HepG2 (cell line): ENCODE results near the gene ZKSCAN1. TPM values are rescaled to one million over a fixed set of nuclear protein-coding genes. Genes with fewer than 3 reads are reported as not detected.

ENCODE experiments used
- CENPX ChIP-seq: sonication (generic); formaldehyde crosslinking; IDR thresholded peaks from 2 replicates; pipeline ENCODE4 v1.9.0; 2021; ENCODE audit warnings: mild to moderate bottlenecking, missing genetic modification reagents, moderate library complexity
- DMAP1 ChIP-seq: IDR thresholded peaks from 2 replicates; pipeline ENCODE4 v1.6.1; 2016
- ELF1 ChIP-seq: sonication (generic); formaldehyde crosslinking; IDR thresholded peaks from 2 replicates; pipeline ENCODE4 v1.4.0; 2020; ENCODE audit warnings: missing genetic modification reagents
- FOSL2 ChIP-seq: sonication (generic); formaldehyde crosslinking; IDR thresholded peaks from 2 replicates; pipeline ENCODE4 v1.4.0; 2020; ENCODE audit warnings: missing genetic modification reagents
- HMG20B ChIP-seq: conservative IDR thresholded peaks from 2 replicates; pipeline ENCODE4 v1.6.1; 2016; ENCODE audit warnings: missing genetic modification reagents, missing compliant biosample characterization
- NR1H2 ChIP-seq: sonication (generic); formaldehyde crosslinking; IDR thresholded peaks from 2 replicates; pipeline ENCODE4 v1.8.1; 2022; ENCODE audit warnings: low read depth, missing genetic modification reagents, borderline replicate concordance
- POLR2A ChIP-seq, 2 experiments: IDR thresholded peaks; 2 replicates each; pipeline ENCODE4 v1.6.1; 2011; ENCODE audit warnings: low read depth in 2 of 2, low read length in 2 of 2, mild to moderate bottlenecking in 1 of 2, moderate library complexity in 1 of 2; ENCODE audit not compliant: insufficient read depth in 1 of 2
- PRMT3 ChIP-seq: sonication (generic); formaldehyde crosslinking; IDR thresholded peaks from 2 replicates; pipeline ENCODE4 v1.8.1; 2022; ENCODE audit warnings: low read depth, mild to moderate bottlenecking, moderate library complexity, missing genetic modification reagents, borderline replicate concordance
- RAD51 ChIP-seq: fragments of 450-650 bp; IDR thresholded peaks from 2 replicates; pipeline ENCODE4 v1.6.1; 2016; ENCODE audit warnings: borderline replicate concordance
- RORA ChIP-seq: sonication (generic); formaldehyde crosslinking; IDR thresholded peaks from 2 replicates; pipeline ENCODE4 v1.5.0; 2020; ENCODE audit warnings: mild to moderate bottlenecking, missing genetic modification reagents, moderate library complexity
- SSRP1 ChIP-seq: IDR thresholded peaks from 2 replicates; pipeline ENCODE4 v1.6.1; 2016; ENCODE audit warnings: control low read depth
- TBX3 ChIP-seq: fragments of 450-650 bp; IDR thresholded peaks from 2 replicates; pipeline ENCODE4 v1.6.1; 2017; ENCODE audit warnings: antibody characterized with exemption, mild to moderate bottlenecking, inconsistent platforms, borderline replicate concordance
- ZNF207 ChIP-seq: fragments of 450-650 bp; IDR thresholded peaks from 2 replicates; pipeline ENCODE4 v1.6.1; 2016; ENCODE audit warnings: antibody characterized with exemption, borderline replicate concordance
- ZNF256 ChIP-seq: sonication (generic); formaldehyde crosslinking; conservative IDR thresholded peaks from 2 replicates; pipeline ENCODE4 v1.4.0; 2020; ENCODE audit warnings: missing genetic modification reagents
- ZNF496 ChIP-seq: sonication (generic); formaldehyde crosslinking; IDR thresholded peaks from 2 replicates; pipeline ENCODE4 v1.8.1; 2023; ENCODE audit warnings: mild to moderate bottlenecking, moderate library complexity, missing genetic modification reagents; ENCODE audit not compliant: insufficient replicate concordance
- ZNF678 ChIP-seq: sonication (generic); formaldehyde crosslinking; IDR thresholded peaks from 2 replicates; pipeline ENCODE4 v1.4.0; 2020; ENCODE audit warnings: mild to moderate bottlenecking, missing genetic modification reagents
- polyA plus RNA-seq, 8 experiments: library from polyadenylated mRNA; depleted of rRNA in 3 of 8; stranded (reverse) in 7 of 8; unstranded in 1 of 8; fragments of >200 nt; fragmentation: Illumina TruSeq in 4 of 8; extraction: Trizol in 4 of 8; gene quantifications; 2 replicates each; pipeline versions ENCODE4 v1.2.1 to v1.2.3, GENCODE V29; 2011 to 2016; ENCODE audit warnings: low read depth in 4 of 8, missing spikeins in 1 of 8, mixed read lengths in 1 of 8; ENCODE audit not compliant: insufficient read depth in 1 of 8
- total RNA-seq, 5 experiments: library from RNA; depleted of rRNA; stranded (reverse); fragments of >200 nt; fragmentation: Illumina TruSeq; extraction: Trizol; gene quantifications; 2 replicates each; pipeline ENCODE4 v1.2.3, GENCODE V29; 2016; ENCODE audit warnings: low read depth in 1 of 5
- TF ChIP-seq, protein P1 (sequence below): sonication (generic); formaldehyde crosslinking; IDR thresholded peaks from 2 replicates; pipeline ENCODE4 v1.9.0; 2021; ENCODE audit warnings: mild to moderate bottlenecking, missing genetic modification reagents
- TF ChIP-seq, protein P2 (sequence below): sonication (generic); formaldehyde crosslinking; IDR thresholded peaks from 2 replicates; pipeline ENCODE4; 2020; ENCODE audit warnings: missing genetic modification reagents, mild to moderate bottlenecking, borderline replicate concordance
- TF ChIP-seq, protein P3 (sequence below): sonication (generic); formaldehyde crosslinking; IDR thresholded peaks from 2 replicates; pipeline ENCODE4 v1.5.1; 2020; ENCODE audit warnings: missing genetic modification reagents, mild to moderate bottlenecking, borderline replicate concordance

Gene ZKSCAN1
- total and polyA plus RNA-seq, 2 of the 13 experiments (the other 11 are each of a cell fraction or from before 2014, with no cell fraction given), result 46.4 to 60.6 TPM

DNA sequence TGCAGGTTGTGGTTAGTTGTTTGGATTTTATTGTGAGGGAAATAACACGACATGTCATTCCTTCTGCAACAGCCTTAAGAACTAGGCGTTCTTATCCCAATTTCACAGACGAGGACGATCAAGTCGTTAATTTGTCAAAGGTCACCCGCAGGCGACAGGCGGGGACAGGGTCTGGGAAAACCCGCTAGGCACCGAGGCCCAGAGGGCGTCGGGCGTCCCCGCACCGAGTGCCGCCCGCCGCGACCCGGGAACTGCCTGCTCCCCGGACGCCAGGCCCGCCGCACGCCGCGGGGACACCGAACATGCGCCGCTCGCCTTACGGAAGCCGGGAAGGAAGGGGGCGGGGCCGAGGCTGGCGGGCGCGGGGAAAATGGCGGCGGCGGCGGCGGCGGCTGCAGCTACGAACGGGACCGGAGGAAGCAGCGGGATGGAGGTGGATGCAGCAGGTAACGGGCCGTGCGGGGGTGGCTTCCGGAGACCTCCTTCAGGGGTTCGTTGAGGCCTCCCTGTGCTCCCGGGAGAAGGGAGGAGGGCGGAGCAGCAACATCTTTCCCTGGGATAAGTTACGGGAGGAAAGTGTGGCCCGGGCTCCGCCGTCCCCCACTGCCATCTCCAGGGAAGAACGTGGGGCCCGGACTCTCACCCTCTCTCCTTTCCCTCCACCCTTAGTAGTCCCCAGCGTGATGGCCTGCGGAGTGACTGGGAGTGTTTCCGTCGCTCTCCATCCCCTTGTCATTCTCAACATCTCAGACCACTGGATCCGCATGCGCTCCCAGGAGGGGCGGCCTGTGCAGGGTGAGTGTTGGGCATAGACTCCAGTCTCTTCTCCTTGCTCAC is 73.4 kb downstream of the ZKSCAN1 start, which contains the start of gene COPS6 (continued):
- TF ChIP-seq, protein P1, sequence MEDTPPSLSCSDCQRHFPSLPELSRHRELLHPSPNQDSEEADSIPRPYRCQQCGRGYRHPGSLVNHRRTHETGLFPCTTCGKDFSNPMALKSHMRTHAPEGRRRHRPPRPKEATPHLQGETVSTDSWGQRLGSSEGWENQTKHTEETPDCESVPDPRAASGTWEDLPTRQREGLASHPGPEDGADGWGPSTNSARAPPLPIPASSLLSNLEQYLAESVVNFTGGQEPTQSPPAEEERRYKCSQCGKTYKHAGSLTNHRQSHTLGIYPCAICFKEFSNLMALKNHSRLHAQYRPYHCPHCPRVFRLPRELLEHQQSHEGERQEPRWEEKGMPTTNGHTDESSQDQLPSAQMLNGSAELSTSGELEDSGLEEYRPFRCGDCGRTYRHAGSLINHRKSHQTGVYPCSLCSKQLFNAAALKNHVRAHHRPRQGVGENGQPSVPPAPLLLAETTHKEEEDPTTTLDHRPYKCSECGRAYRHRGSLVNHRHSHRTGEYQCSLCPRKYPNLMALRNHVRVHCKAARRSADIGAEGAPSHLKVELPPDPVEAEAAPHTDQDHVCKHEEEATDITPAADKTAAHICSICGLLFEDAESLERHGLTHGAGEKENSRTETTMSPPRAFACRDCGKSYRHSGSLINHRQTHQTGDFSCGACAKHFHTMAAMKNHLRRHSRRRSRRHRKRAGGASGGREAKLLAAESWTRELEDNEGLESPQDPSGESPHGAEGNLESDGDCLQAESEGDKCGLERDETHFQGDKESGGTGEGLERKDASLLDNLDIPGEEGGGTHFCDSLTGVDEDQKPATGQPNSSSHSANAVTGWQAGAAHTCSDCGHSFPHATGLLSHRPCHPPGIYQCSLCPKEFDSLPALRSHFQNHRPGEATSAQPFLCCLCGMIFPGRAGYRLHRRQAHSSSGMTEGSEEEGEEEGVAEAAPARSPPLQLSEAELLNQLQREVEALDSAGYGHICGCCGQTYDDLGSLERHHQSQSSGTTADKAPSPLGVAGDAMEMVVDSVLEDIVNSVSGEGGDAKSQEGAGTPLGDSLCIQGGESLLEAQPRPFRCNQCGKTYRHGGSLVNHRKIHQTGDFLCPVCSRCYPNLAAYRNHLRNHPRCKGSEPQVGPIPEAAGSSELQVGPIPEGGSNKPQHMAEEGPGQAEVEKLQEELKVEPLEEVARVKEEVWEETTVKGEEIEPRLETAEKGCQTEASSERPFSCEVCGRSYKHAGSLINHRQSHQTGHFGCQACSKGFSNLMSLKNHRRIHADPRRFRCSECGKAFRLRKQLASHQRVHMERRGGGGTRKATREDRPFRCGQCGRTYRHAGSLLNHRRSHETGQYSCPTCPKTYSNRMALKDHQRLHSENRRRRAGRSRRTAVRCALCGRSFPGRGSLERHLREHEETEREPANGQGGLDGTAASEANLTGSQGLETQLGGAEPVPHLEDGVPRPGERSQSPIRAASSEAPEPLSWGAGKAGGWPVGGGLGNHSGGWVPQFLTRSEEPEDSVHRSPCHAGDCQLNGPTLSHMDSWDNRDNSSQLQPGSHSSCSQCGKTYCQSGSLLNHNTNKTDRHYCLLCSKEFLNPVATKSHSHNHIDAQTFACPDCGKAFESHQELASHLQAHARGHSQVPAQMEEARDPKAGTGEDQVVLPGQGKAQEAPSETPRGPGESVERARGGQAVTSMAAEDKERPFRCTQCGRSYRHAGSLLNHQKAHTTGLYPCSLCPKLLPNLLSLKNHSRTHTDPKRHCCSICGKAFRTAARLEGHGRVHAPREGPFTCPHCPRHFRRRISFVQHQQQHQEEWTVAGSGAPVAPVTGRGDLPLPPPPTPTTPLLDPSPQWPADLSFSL (CRISPR knock-in tag), result no peak
- TF ChIP-seq, protein P2, sequence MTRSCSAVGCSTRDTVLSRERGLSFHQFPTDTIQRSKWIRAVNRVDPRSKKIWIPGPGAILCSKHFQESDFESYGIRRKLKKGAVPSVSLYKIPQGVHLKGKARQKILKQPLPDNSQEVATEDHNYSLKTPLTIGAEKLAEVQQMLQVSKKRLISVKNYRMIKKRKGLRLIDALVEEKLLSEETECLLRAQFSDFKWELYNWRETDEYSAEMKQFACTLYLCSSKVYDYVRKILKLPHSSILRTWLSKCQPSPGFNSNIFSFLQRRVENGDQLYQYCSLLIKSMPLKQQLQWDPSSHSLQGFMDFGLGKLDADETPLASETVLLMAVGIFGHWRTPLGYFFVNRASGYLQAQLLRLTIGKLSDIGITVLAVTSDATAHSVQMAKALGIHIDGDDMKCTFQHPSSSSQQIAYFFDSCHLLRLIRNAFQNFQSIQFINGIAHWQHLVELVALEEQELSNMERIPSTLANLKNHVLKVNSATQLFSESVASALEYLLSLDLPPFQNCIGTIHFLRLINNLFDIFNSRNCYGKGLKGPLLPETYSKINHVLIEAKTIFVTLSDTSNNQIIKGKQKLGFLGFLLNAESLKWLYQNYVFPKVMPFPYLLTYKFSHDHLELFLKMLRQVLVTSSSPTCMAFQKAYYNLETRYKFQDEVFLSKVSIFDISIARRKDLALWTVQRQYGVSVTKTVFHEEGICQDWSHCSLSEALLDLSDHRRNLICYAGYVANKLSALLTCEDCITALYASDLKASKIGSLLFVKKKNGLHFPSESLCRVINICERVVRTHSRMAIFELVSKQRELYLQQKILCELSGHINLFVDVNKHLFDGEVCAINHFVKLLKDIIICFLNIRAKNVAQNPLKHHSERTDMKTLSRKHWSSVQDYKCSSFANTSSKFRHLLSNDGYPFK (CRISPR knock-in tag), result 0 out of 2 replicates have a peak, but pooled peaks have one; percentile 67
- TF ChIP-seq PRMT3, result peak; percentile 89; the same call in 1 of the 2 replicates
- peak; percentile 96; the same call in 1 of the 2 replicates for TF ChIP-seq ZNF678
- TF ChIP-seq FOSL2 (CRISPR knock-in tag), result no peak
- no peak for TF ChIP-seq ZNF207
- TF ChIP-seq ELF1 (CRISPR knock-in tag), result no peak
- TF ChIP-seq CENPX (CRISPR knock-in tag), result no peak
- 0 out of 2 replicates have a peak, but pooled peaks have one; percentile 7 for TF ChIP-seq ZNF256 (CRISPR knock-in tag)
- no peak for TF ChIP-seq HMG20B
- TF ChIP-seq TBX3, result no peak
- no peak for TF ChIP-seq RORA (CRISPR knock-in tag)
- TF ChIP-seq RAD51, result no peak
- no peak for TF ChIP-seq ZNF496 (CRISPR knock-in tag)
- peak; percentile 78 to 93 for TF ChIP-seq POLR2A (IDR thresholded peaks at IDR 0.05; ENCODE audit: insufficient read depth in 1 of 2, low read depth in 2 of 2, low read length in 2 of 2)
- TF ChIP-seq, protein P3, sequence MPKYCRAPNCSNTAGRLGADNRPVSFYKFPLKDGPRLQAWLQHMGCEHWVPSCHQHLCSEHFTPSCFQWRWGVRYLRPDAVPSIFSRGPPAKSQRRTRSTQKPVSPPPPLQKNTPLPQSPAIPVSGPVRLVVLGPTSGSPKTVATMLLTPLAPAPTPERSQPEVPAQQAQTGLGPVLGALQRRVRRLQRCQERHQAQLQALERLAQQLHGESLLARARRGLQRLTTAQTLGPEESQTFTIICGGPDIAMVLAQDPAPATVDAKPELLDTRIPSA (CRISPR knock-in tag), result peak; percentile 80; the same call in 1 of the 2 replicates
- peak; percentile 79 for TF ChIP-seq DMAP1 (CRISPR knock-in tag)
- TF ChIP-seq SSRP1 (CRISPR knock-in tag), result no peak
- peak; percentile 75; the same call in 1 of the 2 replicates for TF ChIP-seq NR1H2
